RWPE1 (cell line): ENCODE measurements around the gene CA10.
A peak's percentile ranks its signal among the peaks of the same experiment; 100 is the strongest.

Experiments used
- CTCF ChIA-PET: fragments of 350-600 bp; sonication (Branson Sonifier 250); formaldehyde crosslinking; extraction: SDS; loops from one replicate; lab custom pipeline; 2021; lab: Yijun Ruan, JAX
- POLR2A ChIA-PET: fragments of 400-600 bp; formaldehyde crosslinking; extraction: SDS; loops from one replicate; lab custom pipeline; 2020; ENCODE audit warnings: antibody characterized with exemption; ENCODE audit not compliant: low non-redundant PET; lab: Yijun Ruan, JAX
- DNase-seq: peaks from one replicate; pipeline ENCODE4 v3.0.0; 2012; ENCODE audit warnings: low spot score
- H3K27ac ChIP-seq: fragments of 450-650 bp; 2 replicates; pipeline ENCODE4 v1.5.1; 2017
- TF ChIP-seq, protein P1 (sequence below): fragments of 450-650 bp; conservative IDR thresholded peaks from 2 replicates; pipeline ENCODE4 v1.5.1; 2017; ENCODE audit warnings: low read depth, mild to moderate bottlenecking

CA10 gene

DNA sequence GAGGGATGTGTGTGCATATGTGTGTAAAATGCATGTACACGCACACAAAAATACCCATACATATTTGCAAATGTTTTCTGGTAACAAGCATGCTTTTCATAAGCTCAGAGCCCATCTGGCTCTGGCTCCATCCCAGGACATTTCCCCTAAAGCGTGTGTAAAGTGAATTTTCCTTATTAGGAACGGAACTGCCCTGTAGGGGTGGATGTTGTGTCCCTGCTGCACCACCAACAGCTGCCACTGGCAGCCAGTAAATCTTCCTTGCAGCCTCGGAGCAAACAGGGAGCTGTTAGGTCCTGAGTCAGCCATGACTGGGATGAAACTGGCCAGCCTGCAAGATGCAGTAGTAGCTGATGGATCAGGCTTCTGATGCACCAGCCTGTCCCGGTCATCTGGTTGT is 504.6 kb downstream of the CA10 start:
- no peak for DNase-seq
- POLR2A ChIA-PET, result no interaction called here
- CTCF ChIA-PET, result no interaction called here
- TF ChIP-seq, protein P1, sequence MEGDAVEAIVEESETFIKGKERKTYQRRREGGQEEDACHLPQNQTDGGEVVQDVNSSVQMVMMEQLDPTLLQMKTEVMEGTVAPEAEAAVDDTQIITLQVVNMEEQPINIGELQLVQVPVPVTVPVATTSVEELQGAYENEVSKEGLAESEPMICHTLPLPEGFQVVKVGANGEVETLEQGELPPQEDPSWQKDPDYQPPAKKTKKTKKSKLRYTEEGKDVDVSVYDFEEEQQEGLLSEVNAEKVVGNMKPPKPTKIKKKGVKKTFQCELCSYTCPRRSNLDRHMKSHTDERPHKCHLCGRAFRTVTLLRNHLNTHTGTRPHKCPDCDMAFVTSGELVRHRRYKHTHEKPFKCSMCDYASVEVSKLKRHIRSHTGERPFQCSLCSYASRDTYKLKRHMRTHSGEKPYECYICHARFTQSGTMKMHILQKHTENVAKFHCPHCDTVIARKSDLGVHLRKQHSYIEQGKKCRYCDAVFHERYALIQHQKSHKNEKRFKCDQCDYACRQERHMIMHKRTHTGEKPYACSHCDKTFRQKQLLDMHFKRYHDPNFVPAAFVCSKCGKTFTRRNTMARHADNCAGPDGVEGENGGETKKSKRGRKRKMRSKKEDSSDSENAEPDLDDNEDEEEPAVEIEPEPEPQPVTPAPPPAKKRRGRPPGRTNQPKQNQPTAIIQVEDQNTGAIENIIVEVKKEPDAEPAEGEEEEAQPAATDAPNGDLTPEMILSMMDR, result no peak
- H3K27ac ChIP-seq, result no peak overlapping the region

DNA sequence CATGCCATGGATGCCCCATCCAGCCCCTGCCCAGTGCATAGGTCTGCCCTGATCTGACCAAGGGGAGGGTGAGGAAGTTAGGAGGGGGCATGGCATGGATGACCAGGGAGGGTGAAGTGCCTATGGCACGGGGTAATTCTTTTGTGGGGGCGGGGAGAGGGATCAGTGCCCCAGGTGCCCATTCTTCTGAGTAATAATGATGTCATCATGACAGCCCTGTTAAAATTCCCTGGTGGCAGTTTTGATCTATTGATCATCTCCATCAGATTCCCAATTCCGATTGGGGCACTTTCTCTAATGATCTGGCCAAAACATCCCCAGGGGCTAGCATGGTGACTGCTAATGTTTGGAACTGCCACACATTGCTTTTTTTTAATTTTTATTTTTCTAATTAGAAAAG is 506.0 kb downstream of the CA10 start:
- POLR2A ChIA-PET, result no interaction called here
- CTCF ChIA-PET, result no interaction called here
- TF ChIP-seq, protein P1, result no peak
- no peak for DNase-seq
- H3K27ac ChIP-seq, result no peak overlapping the region

DNA sequence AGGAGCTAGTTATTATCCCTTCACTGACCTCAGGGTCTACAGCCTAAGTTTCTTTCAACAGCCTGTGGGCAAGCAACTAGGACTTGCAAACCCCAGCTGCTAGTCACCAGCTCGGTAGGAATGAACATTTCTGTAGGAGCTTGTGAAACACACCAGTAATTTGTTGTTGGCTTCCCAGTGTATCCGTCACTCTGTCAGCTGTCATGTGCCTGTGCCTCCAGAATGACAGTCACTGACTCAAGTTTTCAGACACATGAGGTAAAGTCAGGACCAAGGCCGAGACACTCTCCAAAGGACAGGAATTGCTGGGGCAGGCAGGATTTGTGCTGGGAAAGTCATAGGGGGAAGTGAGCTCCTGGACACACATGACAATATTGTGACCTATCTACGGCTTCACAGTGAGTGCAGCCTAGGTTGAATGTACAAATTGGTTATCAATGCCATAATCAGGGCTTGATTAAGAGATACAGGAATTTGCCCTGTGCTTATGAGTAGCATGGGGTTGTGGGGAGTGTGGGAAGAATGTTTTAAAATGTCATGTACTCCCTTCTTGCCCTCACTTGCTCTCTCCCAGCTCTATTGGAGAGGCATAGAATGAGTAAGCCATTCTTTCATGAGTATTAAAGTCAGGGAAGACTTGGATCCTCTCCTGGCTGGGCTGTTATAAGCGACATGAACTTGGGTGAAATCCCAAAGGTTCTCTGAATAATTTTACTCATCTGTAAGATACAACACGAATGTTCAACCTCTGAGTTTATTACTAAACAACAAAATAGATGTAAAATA is 506.8 kb downstream of the CA10 start:
- no peak for DNase-seq
- ChIA-PET CTCF (no interaction called here), POLR2A (no interaction called here)
- TF ChIP-seq, protein P1, result no peak
- no peak overlapping the region for H3K27ac ChIP-seq

DNA sequence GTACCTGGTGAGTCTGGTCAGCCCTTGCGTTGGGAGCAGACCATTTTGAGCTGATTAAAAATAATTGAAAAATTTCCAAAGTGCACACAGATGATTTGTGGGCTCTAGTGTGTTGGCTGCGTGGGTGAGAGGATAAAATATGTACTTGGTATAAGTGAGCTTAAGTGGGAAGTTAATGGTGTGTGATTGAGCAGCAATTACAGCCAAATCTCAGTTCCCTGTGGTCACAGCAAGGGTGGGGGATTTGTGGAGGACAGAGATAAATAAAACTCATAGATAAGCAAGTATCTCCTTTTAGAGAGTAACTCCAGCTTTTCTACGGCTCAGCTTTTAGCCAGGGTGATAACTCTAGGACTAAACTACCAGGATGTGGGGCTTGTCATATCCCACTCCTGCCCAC is 507.7 kb downstream of the CA10 start:
- no peak for DNase-seq
- ChIA-PET CTCF (no interaction called here), POLR2A (no interaction called here)
- H3K27ac ChIP-seq, result no peak overlapping the region
- TF ChIP-seq, protein P1, result no peak

DNA sequence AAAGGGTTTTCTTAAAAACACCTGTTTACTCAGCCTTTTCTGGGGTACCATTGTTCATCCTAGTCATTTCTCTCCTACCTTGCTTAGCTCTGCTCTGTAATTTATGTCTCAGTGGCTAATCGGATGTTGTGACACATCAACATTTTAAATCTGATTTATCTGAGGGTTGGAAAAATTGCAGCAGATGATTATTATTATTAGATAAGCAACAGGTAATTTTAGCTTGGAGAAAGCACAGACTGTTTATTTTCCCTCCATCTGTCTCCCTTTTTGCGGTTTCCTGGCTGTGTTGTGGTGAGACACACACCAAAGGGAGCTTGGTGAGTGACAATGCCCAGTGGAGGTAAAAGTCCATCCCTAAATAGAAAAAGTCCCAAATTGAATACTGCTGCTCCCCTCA is 508.3 kb downstream of the CA10 start:
- no peak for DNase-seq
- ChIA-PET CTCF (no interaction called here), POLR2A (no interaction called here)
- TF ChIP-seq, protein P1, result no peak
- H3K27ac ChIP-seq, result no peak overlapping the region

DNA sequence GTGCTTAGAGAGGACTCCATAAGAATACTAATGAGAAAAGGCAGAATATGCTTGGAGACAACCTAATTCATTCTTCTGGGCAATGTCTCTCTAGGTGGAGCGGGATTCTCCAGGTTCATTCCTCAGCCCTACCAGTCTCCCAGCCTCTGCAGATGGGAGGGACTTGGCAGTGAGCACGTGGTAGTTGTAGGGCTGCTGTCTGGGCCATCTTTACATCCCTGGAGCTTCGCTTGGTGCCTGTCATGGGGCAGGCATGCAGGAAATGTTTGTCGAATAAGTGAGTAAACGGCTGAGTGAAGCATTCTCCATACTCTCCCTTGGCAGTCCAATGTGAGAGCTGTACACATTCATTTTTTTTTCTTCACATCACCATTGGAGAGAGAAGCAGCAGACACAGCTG is 510.7 kb downstream of the CA10 start:
- ChIA-PET POLR2A (no interaction called here), CTCF (no interaction called here)
- TF ChIP-seq, protein P1, result no peak
- peak; percentile 26 for DNase-seq
- H3K27ac ChIP-seq, result no peak overlapping the region
